ENCODE data around the gene LGALS9.

Gene LGALS9

GRCh38 chr17:27593232-27593856, 37.6 kb upstream of the LGALS9 start:
- H3K9ac ChIP-seq (ENCODE audit: insufficient read length), result no peak overlapping the region
- peaks cover 19% of the 10 kb centered on the region; the same call in 1 of the 2 replicates for H3K36me3 ChIP-seq (ENCODE audit: insufficient read depth, low read length)
- no peaks in the 10 kb centered on the region for H3K9me3 ChIP-seq (ENCODE audit: low read depth, low read length)
- no peak overlapping the region for H3K27ac ChIP-seq
- TF ChIP-seq EZH2 (IDR thresholded peaks at IDR 0.05) (no peak), FOXP2 (optimal IDR thresholded peaks at IDR 0.05; ENCODE audit: control extremely low read depth, extremely low read length, insufficient read depth) (no peak), POLR2AphosphoS5 (IDR thresholded peaks at IDR 0.05; ENCODE audit: borderline replicate concordance, low read depth, low read length) (no peak)
- DNase-seq (ENCODE audit: low read depth, low spot score), result no peak
- H3K4me3 ChIP-seq, result no peak overlapping the region

- H3K9ac ChIP-seq (ENCODE audit: insufficient read length), result no peak overlapping the region
- no peak for TF ChIP-seq EZH2 (IDR thresholded peaks at IDR 0.05)
- no peak for TF ChIP-seq POLR2AphosphoS5 (IDR thresholded peaks at IDR 0.05; ENCODE audit: borderline replicate concordance, low read depth, low read length)
- TF ChIP-seq FOXP2 (optimal IDR thresholded peaks at IDR 0.05; ENCODE audit: control extremely low read depth, extremely low read length, insufficient read depth), result no peak
- no peak overlapping the region for H3K27ac ChIP-seq
- no peaks in the 10 kb centered on the region for H3K9me3 ChIP-seq (ENCODE audit: low read depth, low read length)
- DNase-seq (ENCODE audit: low read depth, low spot score), result no peak
- H3K4me3 ChIP-seq, result no peak overlapping the region
- peaks cover 19% of the 10 kb centered on the region; the same call in 1 of the 2 replicates for H3K36me3 ChIP-seq (ENCODE audit: insufficient read depth, low read length)
Measured at GRCh38 chr17:27593857-27594255, 37.1 kb upstream of the LGALS9 start.

- H3K27ac ChIP-seq, result no peak overlapping the region
- no peak overlapping the region for H3K4me3 ChIP-seq
- TF ChIP-seq FOXP2 (optimal IDR thresholded peaks at IDR 0.05; ENCODE audit: control extremely low read depth, extremely low read length, insufficient read depth), result no peak
- no peak for TF ChIP-seq EZH2 (IDR thresholded peaks at IDR 0.05)
- TF ChIP-seq POLR2AphosphoS5 (IDR thresholded peaks at IDR 0.05; ENCODE audit: borderline replicate concordance, low read depth, low read length), result no peak
- H3K9me3 ChIP-seq (ENCODE audit: low read depth, low read length), result no peaks in the 10 kb centered on the region
- peaks cover 19% of the 10 kb centered on the region; the same call in 1 of the 2 replicates for H3K36me3 ChIP-seq (ENCODE audit: insufficient read depth, low read length)
- DNase-seq (ENCODE audit: low read depth, low spot score), result no peak
- no peak overlapping the region for H3K9ac ChIP-seq (ENCODE audit: insufficient read length)
Measured at GRCh38 chr17:27595208-27595607, 35.8 kb upstream of the LGALS9 start.

- DNase-seq (ENCODE audit: low read depth, low spot score), result no peak
- Histone ChIP-seq H3K4me3 (no peak overlapping the region), H3K9me3 (ENCODE audit: low read depth, low read length) (no peaks in the 10 kb centered on the region), H3K9ac (ENCODE audit: insufficient read length) (no peak overlapping the region), H3K36me3 (ENCODE audit: insufficient read depth, low read length) (peaks cover 26% of the 10 kb centered on the region), H3K27ac (peak overlapping the region; percentile 74; the same call in 1 of the 2 replicates)
- TF ChIP-seq FOXP2 (optimal IDR thresholded peaks at IDR 0.05; ENCODE audit: control extremely low read depth, extremely low read length, insufficient read depth) (no peak), POLR2AphosphoS5 (IDR thresholded peaks at IDR 0.05; ENCODE audit: borderline replicate concordance, low read depth, low read length) (no peak), EZH2 (IDR thresholded peaks at IDR 0.05) (no peak)
Measured at GRCh38 chr17:27596096-27596495, 34.9 kb upstream of the LGALS9 start.

- Histone ChIP-seq H3K36me3 (ENCODE audit: insufficient read depth, low read length) (peaks cover 32% of the 10 kb centered on the region), H3K9me3 (ENCODE audit: low read depth, low read length) (no peaks in the 10 kb centered on the region), H3K4me3 (no peak overlapping the region), H3K9ac (ENCODE audit: insufficient read length) (no peak overlapping the region), H3K27ac (peak overlapping the region; percentile 74)
- TF ChIP-seq FOXP2 (optimal IDR thresholded peaks at IDR 0.05; ENCODE audit: control extremely low read depth, extremely low read length, insufficient read depth) (no peak), EZH2 (IDR thresholded peaks at IDR 0.05) (no peak), POLR2AphosphoS5 (IDR thresholded peaks at IDR 0.05; ENCODE audit: borderline replicate concordance, low read depth, low read length) (no peak)
- DNase-seq (ENCODE audit: low read depth, low spot score), result no peak
Measured at GRCh38 chr17:27596566-27597187, 34.3 kb upstream of the LGALS9 start.

- TF ChIP-seq POLR2AphosphoS5 (IDR thresholded peaks at IDR 0.05; ENCODE audit: borderline replicate concordance, low read depth, low read length) (no peak), EZH2 (IDR thresholded peaks at IDR 0.05) (no peak)
- no peak for DNase-seq (ENCODE audit: low read depth, low spot score)
- no peak overlapping the region for H3K4me3 ChIP-seq
Measured at GRCh38 chr17:27597188-27597580, 33.8 kb upstream of the LGALS9 start.

GRCh38 chr17:27597783-27598320, 33.1 kb upstream of the LGALS9 start:
- peaks cover 30% of the 10 kb centered on the region for H3K36me3 ChIP-seq (ENCODE audit: insufficient read depth, low read length)
- H3K9ac ChIP-seq (ENCODE audit: insufficient read length), result no peak overlapping the region
- TF ChIP-seq POLR2AphosphoS5 (IDR thresholded peaks at IDR 0.05; ENCODE audit: borderline replicate concordance, low read depth, low read length) (no peak), EZH2 (IDR thresholded peaks at IDR 0.05) (no peak), FOXP2 (optimal IDR thresholded peaks at IDR 0.05; ENCODE audit: control extremely low read depth, extremely low read length, insufficient read depth) (no peak)
- no peak for DNase-seq (ENCODE audit: low read depth, low spot score)
- H3K27ac ChIP-seq, result peak overlapping the region; percentile 21
- H3K4me3 ChIP-seq, result no peak overlapping the region
- H3K9me3 ChIP-seq (ENCODE audit: low read depth, low read length), result no peaks in the 10 kb centered on the region

More at GRCh38 chr17:27597188-27597580, 33.8 kb upstream of the LGALS9 start:
- Histone ChIP-seq H3K36me3 (ENCODE audit: insufficient read depth, low read length) (peaks cover 35% of the 10 kb centered on the region), H3K27ac (no peak overlapping the region), H3K9me3 (ENCODE audit: low read depth, low read length) (no peaks in the 10 kb centered on the region), H3K9ac (ENCODE audit: insufficient read length) (no peak overlapping the region)

- DNase-seq (ENCODE audit: low read depth, low spot score), result no peak
- H3K4me3 ChIP-seq, result no peak overlapping the region
- TF ChIP-seq POLR2AphosphoS5 (IDR thresholded peaks at IDR 0.05; ENCODE audit: borderline replicate concordance, low read depth, low read length) (no peak), EZH2 (IDR thresholded peaks at IDR 0.05) (no peak)
- no peak overlapping the region for H3K9ac ChIP-seq (ENCODE audit: insufficient read length)
- H3K27ac ChIP-seq, result peak overlapping the region; percentile 21
- no peaks in the 10 kb centered on the region for H3K9me3 ChIP-seq (ENCODE audit: low read depth, low read length)
- H3K36me3 ChIP-seq (ENCODE audit: insufficient read depth, low read length), result peaks cover 25% of the 10 kb centered on the region
Measured at GRCh38 chr17:27598337-27599050, 32.5 kb upstream of the LGALS9 start.

Data from SK-N-MC (cell line).